OCI-LY1 (cell line): Measurements from ENCODE around the gene GCK.

ENCODE experiments used
- H2AFZ ChIP-seq: fragments of 200-600 bp; sonication (generic), shearing (Covaris generic); 2 replicates; pipeline ENCODE4 v1.6.0; 2014; ENCODE audit warnings: antibody characterized with exemption, mild to moderate bottlenecking, low read length
- H3F3A ChIP-seq: fragments of 200-600 bp; sonication (generic), shearing (Covaris generic); 2 replicates; pipeline ENCODE4 v1.6.0; 2014; ENCODE audit warnings: mild to moderate bottlenecking, antibody characterized with exemption, low read length, moderate library complexity; ENCODE audit not compliant: insufficient read depth
- H3K27ac ChIP-seq: fragments of 200-600 bp; sonication (generic); 2 replicates; pipeline ENCODE4 v1.5.1; 2014; ENCODE audit warnings: low read length, mixed run types, mild to moderate bottlenecking, low read depth; ENCODE audit not compliant: poor library complexity, severe bottlenecking
- H3K27me3 ChIP-seq: fragments of 200-600 bp; sonication (generic); 2 replicates; pipeline ENCODE4 v1.6.0; 2014; ENCODE audit warnings: antibody characterized with exemption, mild to moderate bottlenecking, low read length, moderate library complexity; ENCODE audit not compliant: insufficient read depth
- H3K36me3 ChIP-seq: fragments of 200-600 bp; sonication (generic); 2 replicates; pipeline ENCODE4 v1.6.1; 2014; ENCODE audit warnings: mild to moderate bottlenecking, antibody characterized with exemption, low read length, moderate library complexity, mixed read lengths; ENCODE audit not compliant: insufficient read depth
- H3K4me1 ChIP-seq: fragments of 200-600 bp; sonication (generic); 2 replicates; pipeline ENCODE4 v1.5.1; 2014; ENCODE audit warnings: mild to moderate bottlenecking, low read length, moderate library complexity; ENCODE audit not compliant: insufficient read depth, severe bottlenecking
- H3K4me2 ChIP-seq: fragments of 200-600 bp; sonication (generic), shearing (Covaris generic); 2 replicates; pipeline ENCODE4 v1.6.1; 2014; ENCODE audit warnings: low read length
- H3K4me3 ChIP-seq: fragments of 200-600 bp; sonication (generic); 2 replicates; pipeline ENCODE4 v1.5.1; 2014; ENCODE audit warnings: low read length, low read depth, mild to moderate bottlenecking, mixed read lengths; ENCODE audit not compliant: poor library complexity, severe bottlenecking
- H3K79me2 ChIP-seq: fragments of 200-600 bp; shearing (Covaris generic); 2 replicates; pipeline ENCODE4 v1.6.1; 2016; ENCODE audit warnings: mixed run types, low read length, mixed read lengths; ENCODE audit not compliant: insufficient read depth
- H3K9ac ChIP-seq: fragments of 200-600 bp; sonication (generic), shearing (Covaris generic); 2 replicates; pipeline ENCODE4 v1.6.1; 2014; ENCODE audit warnings: mild to moderate bottlenecking, low read length, mixed read lengths
- H3K9me2 ChIP-seq: fragments of 200-600 bp; sonication (generic), shearing (Covaris generic); 2 replicates; pipeline ENCODE4 v1.6.1; 2014; ENCODE audit warnings: low read depth, mild to moderate bottlenecking, low read length, mixed read lengths
- H3K9me3 ChIP-seq: fragments of 200-600 bp; shearing (Covaris generic); 2 replicates; pipeline ENCODE4 v1.6.1; 2014; ENCODE audit warnings: low read length, mixed read lengths
- H4K20me1 ChIP-seq: fragments of 200-600 bp; sonication (generic), shearing (Covaris generic); 2 replicates; pipeline ENCODE4 v1.6.0; 2016; ENCODE audit warnings: mild to moderate bottlenecking, low read length; ENCODE audit not compliant: insufficient read depth
- EZH2 ChIP-seq: fragments of 200-600 bp; sonication (generic), shearing (Covaris generic); IDR thresholded peaks from 2 replicates; pipeline ENCODE4 v1.8.0; 2017; ENCODE audit warnings: borderline replicate concordance, mixed run types, mild to moderate bottlenecking, antibody characterized with exemption, low read length, moderate library complexity, mixed read lengths
- TF ChIP-seq, protein P1 (sequence below): fragments of 200-600 bp; sonication (generic), shearing (Covaris generic); IDR thresholded peaks from 2 replicates; pipeline ENCODE4 v1.5.1; 2017; ENCODE audit warnings: mild to moderate bottlenecking, antibody characterized with exemption, low read length, moderate library complexity, mixed read lengths

The GCK gene

DNA sequence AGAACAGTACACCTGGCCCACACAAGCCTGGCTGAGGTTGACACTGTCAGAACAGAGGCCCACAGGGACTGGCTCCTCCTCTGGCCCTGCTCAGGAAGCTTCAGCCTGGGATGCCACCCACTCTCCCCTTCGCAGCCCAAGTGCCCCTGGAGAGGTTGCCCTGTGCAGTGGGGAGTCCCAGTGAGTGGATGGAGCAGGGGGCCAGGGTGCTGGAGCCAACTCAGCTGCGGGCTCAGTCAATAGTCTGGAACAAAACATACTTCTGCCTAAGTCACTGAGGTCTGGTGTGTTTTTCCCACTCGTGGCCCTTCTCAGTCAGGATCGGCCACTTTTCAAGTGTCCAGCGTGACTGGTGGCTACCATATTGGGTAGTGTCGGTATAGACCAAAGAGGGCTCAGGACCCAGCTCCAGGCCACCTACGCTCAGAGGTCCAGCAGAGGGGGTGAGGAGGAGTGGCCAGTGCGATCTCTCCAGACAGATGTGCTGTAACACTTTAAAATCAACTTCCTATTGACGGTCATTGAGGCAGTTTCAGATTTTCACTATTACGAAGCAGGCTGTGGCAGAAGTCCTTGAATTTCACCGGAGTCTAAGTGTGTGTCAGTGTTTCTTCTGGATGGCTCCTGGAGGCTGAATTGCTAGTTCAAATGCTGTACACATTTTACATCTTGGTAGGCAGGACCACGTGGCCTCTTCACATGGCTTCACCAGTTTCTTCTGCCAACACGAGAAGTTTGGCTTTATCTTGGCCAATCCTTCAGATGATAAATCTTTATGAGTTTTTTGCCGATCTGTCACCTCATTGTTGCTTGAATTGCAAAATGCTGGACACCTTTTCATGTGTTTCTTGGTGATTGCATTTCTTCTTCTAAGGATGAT is 994 bp upstream of the GCK start:
- no peak overlapping the region for H3K4me2 ChIP-seq
- peaks cover 9% of the 10 kb centered on the region; the same call in 1 of the 2 replicates for H3K27me3 ChIP-seq
- H3K9me3 ChIP-seq: no peaks in the 10 kb centered on the region
- no peaks in the 10 kb centered on the region for H3K9me2 ChIP-seq
- H3K9ac ChIP-seq: no peak overlapping the region
- H3K36me3 ChIP-seq: no peaks in the 10 kb centered on the region; the same call in 1 of the 2 replicates
- no peak for TF ChIP-seq EZH2
- TF ChIP-seq, protein P1, sequence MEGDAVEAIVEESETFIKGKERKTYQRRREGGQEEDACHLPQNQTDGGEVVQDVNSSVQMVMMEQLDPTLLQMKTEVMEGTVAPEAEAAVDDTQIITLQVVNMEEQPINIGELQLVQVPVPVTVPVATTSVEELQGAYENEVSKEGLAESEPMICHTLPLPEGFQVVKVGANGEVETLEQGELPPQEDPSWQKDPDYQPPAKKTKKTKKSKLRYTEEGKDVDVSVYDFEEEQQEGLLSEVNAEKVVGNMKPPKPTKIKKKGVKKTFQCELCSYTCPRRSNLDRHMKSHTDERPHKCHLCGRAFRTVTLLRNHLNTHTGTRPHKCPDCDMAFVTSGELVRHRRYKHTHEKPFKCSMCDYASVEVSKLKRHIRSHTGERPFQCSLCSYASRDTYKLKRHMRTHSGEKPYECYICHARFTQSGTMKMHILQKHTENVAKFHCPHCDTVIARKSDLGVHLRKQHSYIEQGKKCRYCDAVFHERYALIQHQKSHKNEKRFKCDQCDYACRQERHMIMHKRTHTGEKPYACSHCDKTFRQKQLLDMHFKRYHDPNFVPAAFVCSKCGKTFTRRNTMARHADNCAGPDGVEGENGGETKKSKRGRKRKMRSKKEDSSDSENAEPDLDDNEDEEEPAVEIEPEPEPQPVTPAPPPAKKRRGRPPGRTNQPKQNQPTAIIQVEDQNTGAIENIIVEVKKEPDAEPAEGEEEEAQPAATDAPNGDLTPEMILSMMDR: no peak
- no peak overlapping the region for H3K27ac ChIP-seq
- no peaks in the 10 kb centered on the region for H4K20me1 ChIP-seq
- no peaks in the 10 kb centered on the region for H3K79me2 ChIP-seq
- no peaks in the 10 kb centered on the region for H3K4me1 ChIP-seq
- no peak overlapping the region for H2AFZ ChIP-seq
- no peak overlapping the region for H3K4me3 ChIP-seq
- H3F3A ChIP-seq: no peaks in the 10 kb centered on the region

DNA sequence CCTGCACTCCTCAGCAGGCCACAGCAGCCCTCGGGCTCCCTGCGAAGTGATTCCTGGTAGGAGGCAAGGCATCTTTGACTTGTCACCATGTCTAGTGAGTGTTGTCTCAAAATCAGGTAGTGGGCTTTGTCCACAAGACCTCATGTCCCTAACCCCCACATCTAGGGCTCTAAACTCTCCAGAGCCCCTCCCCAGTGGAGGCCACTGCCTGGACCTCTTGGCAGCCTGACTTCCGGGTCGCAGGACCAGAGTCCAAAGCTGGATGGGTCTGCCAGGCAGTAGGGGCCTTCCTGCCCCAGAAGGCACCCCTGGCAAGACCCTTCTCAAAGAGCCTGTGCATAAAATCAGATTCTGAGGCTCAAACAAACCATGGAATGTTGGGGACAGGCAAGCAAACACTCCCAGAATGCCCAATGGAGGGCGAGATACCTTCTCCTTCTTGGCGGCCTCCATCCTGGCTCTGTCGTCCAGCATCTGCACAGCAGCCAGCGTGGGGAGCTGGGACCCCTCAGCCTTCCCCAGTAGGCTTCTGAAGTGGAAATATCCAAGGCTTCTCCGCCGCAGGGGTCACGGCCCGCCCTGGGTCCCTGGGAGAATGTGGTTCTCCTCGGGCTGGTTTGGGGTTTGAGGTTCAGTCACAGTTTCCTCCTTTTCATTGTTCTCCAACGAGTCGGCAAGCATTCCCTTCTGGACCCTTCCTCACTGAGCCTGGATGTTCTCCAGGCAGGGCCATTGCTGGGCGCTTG is 586 bp downstream of the GCK start:
- Histone ChIP-seq H3K27ac (no peak overlapping the region), H3K36me3 (no peaks in the 10 kb centered on the region; the same call in 1 of the 2 replicates), H3K79me2 (no peaks in the 10 kb centered on the region), H2AFZ (no peak overlapping the region), H3K9ac (no peak overlapping the region), H3K9me3 (no peaks in the 10 kb centered on the region), H3K27me3 (peaks cover 9% of the 10 kb centered on the region; the same call in 1 of the 2 replicates), H3K4me2 (no peak overlapping the region), H3K4me3 (no peak overlapping the region), H3K4me1 (no peaks in the 10 kb centered on the region), H4K20me1 (no peaks in the 10 kb centered on the region), H3F3A (no peaks in the 10 kb centered on the region), H3K9me2 (no peaks in the 10 kb centered on the region)
- TF ChIP-seq EZH2: no peak
- TF ChIP-seq, protein P1: no peak

DNA sequence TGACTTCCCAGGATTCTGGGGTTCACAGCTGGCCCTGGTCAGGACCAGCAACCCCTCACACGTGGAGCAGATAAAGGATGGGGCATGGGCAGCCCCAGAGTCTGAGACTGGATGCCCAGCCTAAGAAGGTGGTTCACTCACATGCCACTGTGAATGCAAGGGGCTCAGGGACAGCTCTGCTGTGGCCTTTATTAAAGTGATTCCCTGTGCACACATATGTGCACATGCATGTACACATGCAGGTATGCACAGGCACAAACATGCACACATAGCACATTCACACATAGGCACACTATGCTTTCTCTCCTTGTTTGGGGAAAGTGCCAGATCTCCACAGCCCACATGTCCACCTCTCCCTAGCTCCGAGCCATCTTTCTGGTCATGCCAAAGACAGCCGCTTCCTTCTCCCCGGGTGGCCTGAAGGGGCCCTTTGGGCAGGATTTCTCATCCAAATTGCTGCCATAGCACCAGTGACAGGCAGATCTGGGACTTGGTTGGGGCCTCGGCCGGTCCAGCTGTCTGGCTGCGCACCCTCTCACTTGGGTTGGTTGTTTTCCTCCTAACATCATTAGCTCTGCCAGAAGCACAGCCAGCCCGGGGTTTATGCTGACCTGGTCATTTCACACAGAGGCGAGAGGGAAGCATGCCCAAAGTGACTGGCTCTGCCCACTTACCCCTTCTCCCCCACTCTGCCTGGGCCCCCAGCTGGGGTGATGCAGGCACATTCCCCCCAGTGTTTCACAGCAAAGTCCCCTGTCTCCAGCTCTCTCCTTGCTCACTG is 1.4 kb downstream of the GCK start:
- H3K9me2 ChIP-seq: no peaks in the 10 kb centered on the region
- H3K36me3 ChIP-seq: no peaks in the 10 kb centered on the region
- H3K27me3 ChIP-seq: peaks cover 16% of the 10 kb centered on the region; the same call in 1 of the 2 replicates
- no peak overlapping the region for H3K4me3 ChIP-seq
- no peaks in the 10 kb centered on the region for H3K9me3 ChIP-seq
- H3K9ac ChIP-seq: no peak overlapping the region
- no peaks in the 10 kb centered on the region for H3F3A ChIP-seq
- H4K20me1 ChIP-seq: no peaks in the 10 kb centered on the region
- H3K4me1 ChIP-seq: no peaks in the 10 kb centered on the region
- no peak overlapping the region for H3K27ac ChIP-seq
- no peak overlapping the region for H3K4me2 ChIP-seq
- no peaks in the 10 kb centered on the region for H3K79me2 ChIP-seq
- H2AFZ ChIP-seq: no peak overlapping the region
- no peak for TF ChIP-seq EZH2
- TF ChIP-seq, protein P1: no peak
